Liver (tissue), 9 donors: Measurements from ENCODE around the gene POLR2H. TPM values are rescaled to one million over a fixed set of nuclear protein-coding genes. Genes with fewer than 3 reads are reported as not detected.

Experiments used
- DNase-seq: peaks from one replicate; pipeline ENCODE4 v3.0.0-alpha.2; 2017; ENCODE audit warnings: low spot score
- H3K27ac ChIP-seq, 2 donors: one replicate each; pipeline ENCODE4 v1.7.0; 2013; ENCODE audit warnings: inconsistent platforms in 2 of 2, low read length in 2 of 2, control low read depth in 1 of 2, low read depth in 1 of 2, mild to moderate bottlenecking in 1 of 2
- H3K27me3 ChIP-seq, 4 donors: one replicate each; pipeline versions ENCODE4 v1.6.1 to v1.7.0; 2013; ENCODE audit warnings: low read length in 3 of 4, inconsistent platforms in 1 of 4, mild to moderate bottlenecking in 1 of 4, moderate library complexity in 1 of 4; ENCODE audit not compliant: control insufficient read depth in 4 of 4, insufficient read depth in 4 of 4
- H3K36me3 ChIP-seq, 4 donors: one replicate each; pipeline versions ENCODE4 v1.6.1 to v1.7.0; 2013; ENCODE audit warnings: low read length in 3 of 4, mild to moderate bottlenecking in 3 of 4, low read depth in 1 of 4, moderate library complexity in 1 of 4; ENCODE audit not compliant: control insufficient read depth in 4 of 4, insufficient read depth in 3 of 4
- H3K4me1 ChIP-seq, 4 donors: one replicate each; pipeline versions ENCODE4 v1.6.1 to v1.7.0; 2013; ENCODE audit warnings: low read length in 3 of 4, mild to moderate bottlenecking in 3 of 4, moderate library complexity in 1 of 4; ENCODE audit not compliant: control insufficient read depth in 4 of 4, insufficient read depth in 4 of 4
- H3K4me3 ChIP-seq, 3 donors: one replicate each; pipeline versions ENCODE4 v1.6.1 to v1.7.0; 2013; ENCODE audit warnings: low read length in 3 of 3, control low read depth in 1 of 3, low read depth in 1 of 3, mild to moderate bottlenecking in 1 of 3
- H3K9ac ChIP-seq, 2 donors: one replicate each; pipeline ENCODE4 v1.7.0; 2013; ENCODE audit warnings: low read length in 2 of 2, mild to moderate bottlenecking in 2 of 2, moderate library complexity in 2 of 2, control low read depth in 1 of 2, low read depth in 1 of 2
- H3K9me3 ChIP-seq, 4 donors: one replicate each; pipeline versions ENCODE4 v1.6.1 to v1.7.0; 2013; ENCODE audit warnings: low read length in 3 of 4; ENCODE audit not compliant: control insufficient read depth in 4 of 4
- ATF3 ChIP-seq: IDR thresholded peaks from 2 replicates; pipeline ENCODE4 v1.6.1; 2016; ENCODE audit warnings: antibody characterized with exemption
- EGR1 ChIP-seq, 2 donors: IDR thresholded peaks; 2 replicates each; pipeline ENCODE4 v1.6.1; 2016 to 2018; ENCODE audit warnings: antibody characterized with exemption in 2 of 2, low read depth in 2 of 2
- FOXA1 ChIP-seq: IDR thresholded peaks from 2 replicates; pipeline ENCODE4 v1.6.1; 2016; ENCODE audit warnings: antibody characterized with exemption
- FOXA2 ChIP-seq: IDR thresholded peaks from 2 replicates; pipeline ENCODE4 v1.6.1; 2016; ENCODE audit warnings: antibody characterized with exemption
- GABPA ChIP-seq, 2 donors: IDR thresholded peaks in 1 of 2; conservative IDR thresholded peaks in 1 of 2; 2 replicates each; pipeline ENCODE4 v1.6.1; 2016; ENCODE audit warnings: antibody characterized with exemption in 2 of 2, mild to moderate bottlenecking in 1 of 2, moderate library complexity in 1 of 2
- HNF4A ChIP-seq, 2 donors: conservative IDR thresholded peaks; 2 replicates each; pipeline ENCODE4 v1.6.1; 2016; ENCODE audit warnings: antibody characterized with exemption in 2 of 2, mild to moderate bottlenecking in 2 of 2
- HNF4G ChIP-seq: IDR thresholded peaks from 2 replicates; pipeline ENCODE4 v1.6.1; 2016; ENCODE audit warnings: antibody characterized with exemption
- JUND ChIP-seq, 2 donors: IDR thresholded peaks; 2 replicates each; pipeline ENCODE4 v1.6.1; 2016; ENCODE audit warnings: antibody characterized with exemption in 2 of 2
- MAX ChIP-seq: IDR thresholded peaks from 2 replicates; pipeline ENCODE4 v1.6.1; 2016; ENCODE audit warnings: antibody characterized with exemption
- NR2F2 ChIP-seq: IDR thresholded peaks from 2 replicates; pipeline ENCODE4 v1.6.1; 2016; ENCODE audit warnings: antibody characterized with exemption
- RXRA ChIP-seq, 2 donors: IDR thresholded peaks; 2 replicates each; pipeline ENCODE4 v1.6.1; 2017 to 2018; ENCODE audit warnings: antibody characterized with exemption in 2 of 2, mild to moderate bottlenecking in 1 of 2
- SP1 ChIP-seq: IDR thresholded peaks from 2 replicates; pipeline ENCODE4 v1.6.1; 2018; ENCODE audit warnings: antibody characterized with exemption, mild to moderate bottlenecking
- TAF1 ChIP-seq: conservative IDR thresholded peaks from 2 replicates; pipeline ENCODE4 v1.6.1; 2016; ENCODE audit warnings: antibody characterized with exemption, mild to moderate bottlenecking
- whole genome bisulfite sequencing: extraction: QIAGEN DNeasy Blood & Tissue Kit; methylation state at CpG from one replicate; pipeline ENCODE4 v1.1.7; 2013; 5-methylcytosine and 5-hydroxymethylcytosine counted together
- polyA plus RNA-seq, 2 donors: library from polyadenylated mRNA; stranded (reverse) in 1 of 2; unstranded in 1 of 2; fragments of 200-250 nt in 1 of 2; fragments of >200 nt in 1 of 2; fragmentation: Nextera tagmentation in 1 of 2; extraction: Ambion mirVana in 1 of 2; gene quantifications; one replicate each; pipeline versions ENCODE4 v1.2.1 to v1.2.3, GENCODE V29; 2013 to 2015
- total RNA-seq, 2 donors: library from RNA; depleted of rRNA; stranded (reverse); fragments of >200 nt; gene quantifications; one replicate each; pipeline ENCODE4 v1.2.3, GENCODE V29; 2014
- TF ChIP-seq, protein P1 (sequence below): IDR thresholded peaks from 2 replicates; pipeline ENCODE4 v1.6.1; 2016; ENCODE audit warnings: antibody characterized with exemption, mild to moderate bottlenecking
- TF ChIP-seq, protein P2 (sequence below): fragments of 150-350 bp; IDR thresholded peaks from 2 replicates; pipeline ENCODE4 v1.5.1; 2017; ENCODE audit warnings: improper control_type of control experiment, low read depth, low read length; ENCODE audit not compliant: missing input control
- donor health status: healthy.
- donor health status: healthy.
- donor health status: healthy.
- donor health status: healthy.
- donor health status: healthy.

The POLR2H gene
- total and polyA plus RNA-seq, 4 donors: 25.7 to 55.7 (median 43.5) TPM

GRCh38 chr3:184358124-184358767 lies 3.3 kb upstream of the POLR2H start:
- no peak overlapping the region for H3K4me3 ChIP-seq
- peaks cover 0 to 17% (median 10%) of the 10 kb centered on the region in 4 donors for H3K4me1 ChIP-seq
- 97% methylated on average over 12 of the region's 12 CpGs for WGBS
- no peak for TF ChIP-seq SP1
- no peak overlapping the region for H3K9ac ChIP-seq
- no peaks in the 10 kb centered on the region for H3K27me3 ChIP-seq
- no peaks in the 10 kb centered on the region for H3K9me3 ChIP-seq
- no peaks in the 10 kb centered on the region for H3K36me3 ChIP-seq
- H3K27ac ChIP-seq: no peak overlapping the region
- no peak for DNase-seq

DNA sequence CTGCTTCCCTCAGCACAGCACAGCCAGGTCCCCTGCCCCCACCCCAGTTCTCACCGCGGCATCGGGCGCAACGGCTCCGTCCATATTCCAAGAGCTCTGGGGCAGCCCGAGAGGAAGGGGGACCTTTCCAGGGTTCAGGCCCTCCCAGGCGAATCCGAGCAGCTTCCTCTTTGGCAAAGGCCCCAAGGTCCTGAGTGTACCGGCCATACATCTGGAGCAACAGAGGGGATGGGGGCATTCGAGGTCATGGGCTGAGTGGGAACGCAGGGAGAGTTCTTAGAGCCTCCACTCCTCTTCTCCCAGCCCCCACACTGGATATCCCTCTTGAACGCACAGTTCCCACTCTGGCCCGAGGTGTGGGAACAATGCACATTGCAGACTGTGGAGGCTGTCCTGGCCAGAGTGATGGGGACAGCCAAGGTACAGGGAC lies 2.6 kb upstream of the POLR2H start:
- no peak overlapping the region for H3K9ac ChIP-seq
- no peak for DNase-seq
- H3K27me3 ChIP-seq: no peaks in the 10 kb centered on the region
- peaks cover 2 to 23% (median 11%) of the 10 kb centered on the region in 4 donors for H3K4me1 ChIP-seq
- WGBS: 77% methylated on average over 14 of the region's 14 CpGs
- TF ChIP-seq JUND (IDR thresholded peaks at IDR 0.05): no peak
- no peak overlapping the region for H3K4me3 ChIP-seq
- no peaks in the 10 kb centered on the region for H3K36me3 ChIP-seq
- H3K27ac ChIP-seq: no peak overlapping the region
- no peaks in the 10 kb centered on the region for H3K9me3 ChIP-seq

- Histone ChIP-seq H3K4me1 (peaks cover 2 to 28% (median 11%) of the 10 kb centered on the region in 4 donors), H3K36me3 (no peaks in the 10 kb centered on the region), H3K9ac (no peak overlapping the region), H3K27me3 (no peaks in the 10 kb centered on the region), H3K9me3 (no peaks in the 10 kb centered on the region), H3K4me3 (no peak overlapping the region), H3K27ac (no peak overlapping the region)
- WGBS: 81% methylated on average over 9 of the region's 9 CpGs
- no peak for DNase-seq
- TF ChIP-seq EGR1 (IDR thresholded peaks at IDR 0.05; ENCODE audit: low read depth in 2 of 2): no peak
- no peak for TF ChIP-seq MAX
- TF ChIP-seq HNF4G: no peak
- TF ChIP-seq NR2F2: no peak
- no peak for TF ChIP-seq RXRA (IDR thresholded peaks at IDR 0.05)
Measured at GRCh38 chr3:184359610-184360009, 1.9 kb upstream of the POLR2H start.

DNA sequence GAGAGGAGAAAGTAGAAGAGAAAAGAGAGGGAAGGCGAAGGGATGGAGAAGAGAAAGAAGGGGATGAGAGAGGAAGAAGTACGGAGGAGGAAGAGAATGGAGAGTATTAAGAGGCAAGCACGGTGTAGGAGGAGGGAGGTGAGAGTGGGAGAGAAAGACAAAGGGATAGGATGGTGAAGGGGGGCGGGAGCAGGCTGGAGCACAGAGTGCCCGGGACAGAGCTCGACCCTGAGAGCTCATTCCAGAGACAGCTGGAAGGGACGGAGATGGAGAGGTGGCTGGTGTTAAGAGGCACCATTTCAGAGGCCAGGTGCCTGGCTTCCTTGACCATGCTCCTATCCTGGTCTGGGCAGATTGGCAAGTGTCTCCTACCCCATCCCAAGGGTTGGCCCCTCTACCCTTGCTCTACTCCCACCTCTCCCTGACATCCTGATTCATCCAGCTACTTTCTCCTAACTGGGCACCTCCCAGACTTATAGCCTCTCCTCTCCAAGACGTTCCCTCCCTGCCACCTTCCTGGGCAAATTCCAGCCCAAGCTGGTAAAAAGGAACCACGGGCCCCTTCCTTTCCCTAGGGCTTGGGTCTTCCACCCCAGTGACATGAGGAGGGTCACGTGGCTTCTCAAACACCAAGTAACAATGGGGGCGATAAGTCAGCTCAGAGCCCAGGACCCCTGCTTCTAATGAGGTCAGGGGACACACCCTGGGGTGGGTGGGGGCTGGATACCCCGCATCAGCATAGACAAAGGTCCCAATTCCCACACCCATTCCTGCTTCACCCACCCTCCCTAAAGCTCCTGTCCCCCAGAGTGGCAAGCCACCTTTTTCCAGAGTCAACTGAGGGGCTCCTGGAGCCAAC lies 1.2 kb upstream of the POLR2H start:
- no peak overlapping the region for H3K4me3 ChIP-seq
- TF ChIP-seq RXRA (IDR thresholded peaks at IDR 0.05): no peak
- TF ChIP-seq, protein P1, sequence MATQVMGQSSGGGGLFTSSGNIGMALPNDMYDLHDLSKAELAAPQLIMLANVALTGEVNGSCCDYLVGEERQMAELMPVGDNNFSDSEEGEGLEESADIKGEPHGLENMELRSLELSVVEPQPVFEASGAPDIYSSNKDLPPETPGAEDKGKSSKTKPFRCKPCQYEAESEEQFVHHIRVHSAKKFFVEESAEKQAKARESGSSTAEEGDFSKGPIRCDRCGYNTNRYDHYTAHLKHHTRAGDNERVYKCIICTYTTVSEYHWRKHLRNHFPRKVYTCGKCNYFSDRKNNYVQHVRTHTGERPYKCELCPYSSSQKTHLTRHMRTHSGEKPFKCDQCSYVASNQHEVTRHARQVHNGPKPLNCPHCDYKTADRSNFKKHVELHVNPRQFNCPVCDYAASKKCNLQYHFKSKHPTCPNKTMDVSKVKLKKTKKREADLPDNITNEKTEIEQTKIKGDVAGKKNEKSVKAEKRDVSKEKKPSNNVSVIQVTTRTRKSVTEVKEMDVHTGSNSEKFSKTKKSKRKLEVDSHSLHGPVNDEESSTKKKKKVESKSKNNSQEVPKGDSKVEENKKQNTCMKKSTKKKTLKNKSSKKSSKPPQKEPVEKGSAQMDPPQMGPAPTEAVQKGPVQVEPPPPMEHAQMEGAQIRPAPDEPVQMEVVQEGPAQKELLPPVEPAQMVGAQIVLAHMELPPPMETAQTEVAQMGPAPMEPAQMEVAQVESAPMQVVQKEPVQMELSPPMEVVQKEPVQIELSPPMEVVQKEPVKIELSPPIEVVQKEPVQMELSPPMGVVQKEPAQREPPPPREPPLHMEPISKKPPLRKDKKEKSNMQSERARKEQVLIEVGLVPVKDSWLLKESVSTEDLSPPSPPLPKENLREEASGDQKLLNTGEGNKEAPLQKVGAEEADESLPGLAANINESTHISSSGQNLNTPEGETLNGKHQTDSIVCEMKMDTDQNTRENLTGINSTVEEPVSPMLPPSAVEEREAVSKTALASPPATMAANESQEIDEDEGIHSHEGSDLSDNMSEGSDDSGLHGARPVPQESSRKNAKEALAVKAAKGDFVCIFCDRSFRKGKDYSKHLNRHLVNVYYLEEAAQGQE: no peak
- no peak for TF ChIP-seq FOXA1
- TF ChIP-seq TAF1: no peak
- no peak for TF ChIP-seq HNF4A (conservative IDR thresholded peaks at IDR 0.05)
- no peak for TF ChIP-seq SP1
- TF ChIP-seq, protein P2, sequence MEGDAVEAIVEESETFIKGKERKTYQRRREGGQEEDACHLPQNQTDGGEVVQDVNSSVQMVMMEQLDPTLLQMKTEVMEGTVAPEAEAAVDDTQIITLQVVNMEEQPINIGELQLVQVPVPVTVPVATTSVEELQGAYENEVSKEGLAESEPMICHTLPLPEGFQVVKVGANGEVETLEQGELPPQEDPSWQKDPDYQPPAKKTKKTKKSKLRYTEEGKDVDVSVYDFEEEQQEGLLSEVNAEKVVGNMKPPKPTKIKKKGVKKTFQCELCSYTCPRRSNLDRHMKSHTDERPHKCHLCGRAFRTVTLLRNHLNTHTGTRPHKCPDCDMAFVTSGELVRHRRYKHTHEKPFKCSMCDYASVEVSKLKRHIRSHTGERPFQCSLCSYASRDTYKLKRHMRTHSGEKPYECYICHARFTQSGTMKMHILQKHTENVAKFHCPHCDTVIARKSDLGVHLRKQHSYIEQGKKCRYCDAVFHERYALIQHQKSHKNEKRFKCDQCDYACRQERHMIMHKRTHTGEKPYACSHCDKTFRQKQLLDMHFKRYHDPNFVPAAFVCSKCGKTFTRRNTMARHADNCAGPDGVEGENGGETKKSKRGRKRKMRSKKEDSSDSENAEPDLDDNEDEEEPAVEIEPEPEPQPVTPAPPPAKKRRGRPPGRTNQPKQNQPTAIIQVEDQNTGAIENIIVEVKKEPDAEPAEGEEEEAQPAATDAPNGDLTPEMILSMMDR: no peak
- no peak for TF ChIP-seq ATF3
- no peak for TF ChIP-seq FOXA2
- no peak for TF ChIP-seq GABPA (IDR thresholded peaks at IDR 0.05 in 1 of 2, conservative IDR thresholded peaks at IDR 0.05 in 1 of 2)
- TF ChIP-seq HNF4G: no peak
- TF ChIP-seq MAX: no peak
- TF ChIP-seq JUND (IDR thresholded peaks at IDR 0.05): no peak
- peaks cover 0 to 5% (median under 1%) of the 10 kb centered on the region in 4 donors for H3K36me3 ChIP-seq
- H3K9me3 ChIP-seq: no peaks in the 10 kb centered on the region
- H3K27ac ChIP-seq: no peak overlapping the region
- H3K4me1 ChIP-seq: peaks cover 2 to 28% (median 11%) of the 10 kb centered on the region in 4 donors
- H3K27me3 ChIP-seq: no peaks in the 10 kb centered on the region
- 84% methylated on average over 12 of the region's 12 CpGs for WGBS
- no peak overlapping the region for H3K9ac ChIP-seq
- DNase-seq: no peak
